ENCODE data around the gene ACIN1.
"Not testable (repeated sequence)": the region's sequence is repeated elsewhere in the genome, so short reads cannot be mapped to it uniquely, and the experiment has no call there.

Gene ACIN1

GRCh38 chr14:23121361-23121771 is 26.4 kb upstream of the ACIN1 start:
- DNase-seq = peak; percentile 12

DNA sequence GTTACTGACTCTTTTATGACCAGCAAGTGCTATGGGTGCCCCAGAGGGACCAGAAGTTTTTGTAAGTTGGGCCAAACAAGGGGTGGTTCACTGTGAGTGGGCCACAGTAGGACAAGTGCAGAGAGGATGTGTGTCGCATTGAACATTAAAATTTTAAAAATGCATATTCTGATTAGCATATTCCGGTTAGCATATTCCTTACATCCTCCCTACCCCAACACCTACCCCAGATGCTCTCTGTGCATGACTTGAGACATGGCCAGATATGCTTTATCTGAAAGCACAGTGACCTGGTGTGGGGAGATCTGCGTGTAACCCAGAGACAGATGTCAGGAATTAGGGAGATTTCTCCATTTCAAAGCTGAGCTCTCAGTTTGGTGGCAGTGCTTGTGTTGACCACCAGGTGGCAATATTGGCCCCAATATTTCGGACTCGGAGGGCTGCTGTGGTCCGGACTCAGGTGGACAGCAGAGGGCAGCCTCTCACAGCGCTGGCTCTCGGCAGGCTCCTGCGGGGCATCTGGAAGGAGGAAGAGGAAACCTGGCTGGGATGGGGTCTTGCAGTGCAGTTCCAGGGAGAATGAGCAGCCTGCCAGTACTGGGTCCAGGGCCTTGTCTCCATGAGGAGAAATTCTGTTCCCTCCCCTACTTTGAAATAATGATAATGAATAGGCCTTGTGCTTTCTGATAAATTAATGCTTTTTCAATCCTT is 25.8 kb upstream of the ACIN1 start:
- peak; percentile 85 for DNase-seq

DNA sequence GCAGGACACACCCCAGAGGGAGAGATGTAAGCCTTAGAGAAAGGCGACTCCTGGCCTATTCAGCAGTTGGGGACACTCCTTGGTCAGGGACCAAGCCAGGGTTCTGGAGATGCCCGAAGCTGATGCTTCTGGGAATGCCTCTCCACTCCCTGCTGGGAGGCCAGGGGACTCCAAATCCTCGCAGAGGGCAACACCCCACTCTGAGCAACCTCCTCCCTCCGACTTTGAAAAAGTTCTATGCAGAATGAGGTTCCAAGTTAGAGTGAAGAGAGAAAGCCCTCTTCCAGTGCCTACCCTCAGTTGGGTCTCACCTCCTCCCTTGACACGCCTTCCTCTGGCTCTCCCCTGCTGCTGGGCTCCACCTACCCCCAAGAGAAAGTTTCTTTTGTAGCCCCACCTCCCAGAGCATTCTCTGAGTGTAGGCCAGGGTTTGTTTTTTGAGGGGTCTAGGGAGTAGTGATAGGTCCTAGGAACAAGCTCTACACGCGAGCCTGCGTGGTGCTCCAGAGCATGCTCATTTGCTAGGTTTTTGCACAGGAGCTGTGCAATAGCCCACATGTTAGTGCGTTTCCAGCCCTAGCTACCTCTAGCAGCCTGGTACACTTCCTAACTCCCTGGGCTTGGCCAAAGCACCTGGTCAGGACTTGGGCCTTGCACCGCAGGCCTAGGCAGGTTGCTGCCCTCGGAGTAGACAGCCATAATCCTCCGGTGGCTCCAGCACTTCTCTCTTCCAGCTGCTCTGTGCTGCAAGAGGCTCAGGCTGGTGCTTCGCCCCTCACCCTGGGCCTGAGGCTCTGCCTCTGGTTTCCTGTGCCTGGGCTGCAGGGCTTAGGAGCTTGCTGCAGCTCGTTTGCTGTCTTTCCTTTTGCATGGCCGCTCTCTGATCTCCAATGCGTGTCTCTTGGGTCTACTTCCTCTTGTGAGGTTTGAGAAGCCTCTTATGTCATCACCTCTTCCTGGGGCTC is 24.7 kb upstream of the ACIN1 start:
- no peak for DNase-seq

DNA sequence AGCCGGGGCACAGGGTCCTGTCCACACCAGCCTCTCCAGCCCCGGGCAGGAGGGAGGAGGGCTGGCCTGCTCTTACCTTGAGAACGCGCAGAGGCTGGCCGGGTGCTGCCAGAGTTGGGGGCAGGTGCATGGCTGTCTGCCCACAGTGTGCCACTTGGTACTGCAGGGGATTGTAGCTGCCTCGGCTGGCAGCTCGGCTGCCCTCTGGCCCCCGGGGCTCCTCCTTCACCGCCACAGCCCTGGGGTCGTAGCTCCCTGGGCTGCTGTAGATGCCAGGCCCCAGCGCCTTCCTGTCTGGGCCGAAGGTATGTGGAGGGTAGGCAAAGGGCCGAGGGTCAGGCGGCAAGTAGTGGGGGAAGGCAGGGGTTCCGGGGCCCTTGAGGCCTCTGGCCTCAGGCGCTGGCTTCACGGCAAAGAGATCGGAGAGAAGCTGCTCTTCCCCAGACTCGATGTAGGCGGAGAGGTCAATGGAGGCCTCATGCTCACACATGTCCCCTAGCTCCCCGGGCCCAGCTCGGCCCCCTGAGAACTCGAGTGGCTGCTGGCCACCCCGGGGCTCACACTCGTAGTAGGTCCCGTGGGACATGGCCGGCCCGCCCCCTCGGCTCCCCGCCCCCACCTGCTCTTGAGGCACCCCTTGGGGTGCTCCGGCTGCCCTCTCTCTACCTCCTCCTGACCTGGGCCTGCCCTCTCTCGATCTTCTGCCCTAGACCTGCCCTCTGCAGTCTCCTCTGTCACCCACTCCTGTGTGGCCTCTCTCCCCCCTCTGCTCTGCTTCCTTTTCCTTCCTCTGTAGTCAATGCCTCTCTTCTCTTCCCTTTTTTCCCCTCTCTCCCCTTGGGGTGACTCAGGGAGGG is 23.8 kb upstream of the ACIN1 start, which contains the start of gene CEBPE:
TSS of gene CEBPE (minus strand) at position 750 of the 857 bp plus-strand sequence. CDS start at position 586, 164 bp downstream.
- DNase-seq = no peak

DNA sequence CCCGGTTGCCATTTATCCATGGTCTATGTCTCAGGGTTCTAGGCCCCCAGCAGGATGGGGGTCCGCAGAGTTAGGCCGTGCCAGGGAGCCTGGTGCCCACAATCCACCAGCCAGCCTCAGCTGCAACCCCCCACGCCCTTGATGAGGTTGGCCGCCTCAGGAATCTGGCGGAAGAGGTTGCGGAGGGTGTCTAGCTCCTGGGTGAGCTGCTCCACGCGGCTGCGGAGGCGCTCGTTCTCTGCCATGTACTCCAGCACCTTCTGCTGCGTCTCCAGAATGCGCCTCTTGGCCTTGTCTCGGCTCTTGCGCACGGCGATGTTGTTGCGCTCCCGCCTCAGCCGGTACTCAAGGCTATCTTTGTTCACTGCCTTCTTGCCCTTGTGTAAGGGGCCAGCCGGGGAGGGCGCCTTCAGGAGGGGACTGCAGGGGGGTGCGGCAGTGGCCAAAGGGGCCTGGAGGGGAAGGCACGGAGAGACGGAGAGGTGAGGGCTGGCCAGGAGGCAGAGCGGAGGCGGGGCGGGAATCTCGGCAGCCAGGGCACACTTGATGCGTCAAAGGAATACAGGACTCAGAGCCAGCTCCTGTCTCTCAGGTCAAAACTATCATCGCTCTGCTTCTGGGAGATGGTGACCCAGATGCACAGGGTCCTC is 22.6 kb upstream of the ACIN1 start:
- DNase-seq = no peak

DNA sequence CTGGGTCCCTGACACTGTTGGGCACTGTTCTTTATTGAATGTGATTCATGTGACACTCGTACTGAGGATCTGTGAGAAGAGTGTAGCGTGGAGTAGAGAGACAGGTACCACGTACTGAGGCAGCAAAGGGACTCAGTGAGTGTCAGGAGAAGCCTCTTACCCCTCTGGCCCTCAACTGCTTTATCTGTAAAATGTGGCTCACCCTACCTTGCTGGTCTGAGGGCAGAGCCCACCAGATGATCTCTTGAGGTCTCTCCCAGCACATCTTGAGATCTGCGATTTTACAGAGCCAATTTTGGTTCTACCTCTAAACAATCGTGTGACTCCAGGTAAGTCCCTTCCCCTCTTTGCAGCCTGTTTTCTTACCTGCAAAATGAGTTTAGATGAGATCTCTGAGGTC is 21.0 kb upstream of the ACIN1 start:
- no peak for DNase-seq

DNA sequence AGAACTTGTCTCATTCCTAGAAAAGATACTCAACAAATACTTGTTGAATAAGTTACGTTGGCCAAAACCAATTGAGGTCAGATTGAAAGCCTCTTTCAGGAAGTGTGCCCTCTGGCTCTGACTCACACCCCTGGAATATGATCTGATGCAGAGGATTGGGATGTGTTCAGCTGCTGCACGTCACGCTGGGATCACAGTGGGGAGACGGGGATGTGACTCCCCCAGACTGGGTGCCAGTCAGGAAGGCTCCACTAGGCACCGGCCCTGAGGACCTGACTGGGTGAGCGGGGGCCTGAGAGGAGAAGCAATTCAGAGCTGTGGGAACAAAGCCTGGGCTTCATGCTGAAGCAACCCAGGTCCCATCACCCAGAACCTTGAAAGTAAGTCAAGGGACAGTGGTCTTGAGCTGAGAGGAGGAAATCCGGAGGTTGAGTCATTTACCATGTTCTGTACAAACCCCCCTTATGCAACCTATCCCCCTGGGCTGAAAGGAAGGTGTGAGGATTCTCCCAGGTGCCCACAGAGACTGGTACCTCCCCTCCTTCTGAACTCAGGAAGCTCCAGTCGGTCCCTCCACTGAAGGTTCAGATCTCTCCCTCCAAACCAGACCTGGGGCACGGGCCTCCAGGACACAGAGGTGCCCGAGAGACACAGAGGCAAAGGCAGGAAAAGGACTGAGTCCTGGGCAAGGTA is 20.2 kb upstream of the ACIN1 start:
- DNase-seq = peak; percentile 95

DNA sequence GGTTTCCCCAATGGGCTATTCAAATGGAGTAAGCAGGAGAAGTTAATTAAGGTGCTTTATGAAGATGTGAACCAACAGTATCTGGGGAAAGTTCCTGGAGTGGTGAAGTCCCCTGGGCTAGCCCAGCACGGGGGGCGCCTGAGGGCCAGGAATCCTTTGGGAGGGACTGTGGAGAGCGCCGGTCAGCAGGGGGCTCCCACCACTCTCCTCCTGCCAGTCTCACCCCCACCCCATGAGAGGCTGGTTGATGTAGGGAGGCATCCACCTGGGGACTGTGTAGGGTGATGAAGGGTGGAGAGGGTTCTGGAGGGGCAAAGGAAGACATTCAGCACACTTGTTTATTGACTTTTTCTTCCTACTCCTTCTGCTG is 19.7 kb upstream of the ACIN1 start:
- no peak for DNase-seq

DNA sequence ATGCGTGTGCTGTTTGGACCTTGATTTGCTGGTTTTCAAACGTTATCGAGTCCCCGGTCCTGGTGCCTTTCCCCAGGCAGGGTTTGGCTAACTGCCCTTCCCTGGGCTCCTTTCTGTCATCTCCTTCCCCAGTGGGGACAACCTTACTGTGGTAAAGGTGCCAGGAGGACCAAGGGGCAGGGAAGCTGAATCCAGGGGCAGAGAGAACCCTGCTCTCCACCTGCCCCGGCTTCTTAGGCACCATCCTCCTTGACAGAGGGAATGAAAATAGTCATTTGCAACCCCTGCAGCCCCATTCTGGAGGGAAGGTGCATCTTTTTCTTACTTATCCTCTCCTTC is 19.2 kb upstream of the ACIN1 start:
- no peak for DNase-seq

GRCh38 chr14:23113431-23114119 is 18.6 kb upstream of the ACIN1 start:
- peak; percentile 38 for DNase-seq

DNA sequence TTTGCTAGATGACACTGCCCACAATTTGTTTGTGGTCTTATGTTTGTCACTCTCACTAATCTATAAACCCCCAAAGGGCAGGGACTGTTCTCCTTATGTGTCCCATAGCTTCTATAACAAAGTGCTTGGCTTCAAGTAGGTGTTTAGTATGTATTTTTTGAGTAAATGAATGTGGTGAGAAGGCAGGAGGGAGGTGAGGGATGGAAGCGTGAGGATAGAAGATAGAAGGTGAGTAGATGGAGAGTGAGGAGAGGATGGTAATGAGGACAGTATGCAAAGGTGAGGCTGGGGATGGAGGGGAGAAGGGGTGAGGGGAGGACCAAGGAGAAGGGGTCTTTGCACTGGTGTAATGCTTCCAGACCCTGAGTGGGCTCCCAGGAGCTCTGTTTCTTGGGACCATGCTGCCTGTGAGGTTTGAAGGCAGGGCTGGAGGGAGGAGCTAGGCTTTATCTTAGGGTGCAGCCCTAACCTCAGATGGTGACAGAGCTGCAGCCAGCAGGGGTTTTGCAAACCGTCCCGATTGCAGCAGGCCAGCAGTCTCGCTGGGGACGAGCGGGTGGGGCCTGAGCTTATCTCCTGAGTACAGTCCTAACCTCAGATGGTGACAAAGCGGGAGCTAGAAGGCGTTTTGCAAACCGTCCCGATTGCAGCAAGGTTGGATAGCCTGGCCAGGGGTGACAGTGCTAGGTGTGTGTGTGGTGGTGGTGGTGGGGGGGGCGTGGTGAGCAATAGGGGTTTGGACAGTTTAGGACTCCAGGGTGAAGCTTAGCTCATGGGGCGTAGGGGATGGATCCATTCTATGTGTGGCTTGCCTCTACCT is 17.6 kb upstream of the ACIN1 start:
- DNase-seq = no peak

GRCh38 chr14:23110579-23111365 is 15.8 kb upstream of the ACIN1 start:
- DNase-seq = no peak

GRCh38 chr14:23109769-23110168 is 14.8 kb upstream of the ACIN1 start:
- no peak for DNase-seq

- DNase-seq = not testable (repeated sequence)
Measured at GRCh38 chr14:23108169-23108568, 13.2 kb upstream of the ACIN1 start.

DNA sequence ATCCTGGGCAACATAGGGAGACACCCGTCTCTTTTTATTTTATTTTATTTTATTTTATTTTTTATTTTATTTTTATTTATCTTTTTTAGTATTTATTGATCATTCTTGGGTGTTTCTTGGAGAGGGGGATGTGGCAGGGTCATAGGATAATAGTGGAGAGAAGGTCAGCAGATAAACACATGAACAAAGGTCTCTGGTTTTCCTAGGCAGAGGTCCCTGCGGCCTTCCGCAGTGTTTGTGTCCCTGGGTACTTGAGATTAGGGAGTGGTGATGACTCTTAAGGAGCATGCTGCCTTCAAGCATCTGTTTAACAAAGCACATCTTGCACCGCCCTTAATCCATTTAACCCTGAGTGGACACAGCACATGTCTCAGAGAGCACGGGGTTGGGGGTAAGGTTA is 12.7 kb upstream of the ACIN1 start:
- DNase-seq = not testable (repeated sequence)

DNA sequence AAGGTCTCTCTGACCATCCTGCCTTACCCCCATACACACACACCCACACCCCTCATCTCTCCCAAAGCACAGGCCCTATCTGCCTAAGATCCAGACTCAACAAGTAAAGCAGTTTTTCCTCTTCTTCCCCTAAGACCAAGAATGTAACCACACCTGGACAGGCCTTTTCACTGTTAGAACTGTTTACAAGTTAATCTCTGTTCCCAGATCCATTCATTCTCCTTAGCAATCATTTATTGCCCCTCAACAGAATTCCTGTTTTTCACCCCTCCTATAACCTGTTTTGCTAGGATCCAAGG is 11.8 kb upstream of the ACIN1 start:
- DNase-seq = no peak

GRCh38 chr14:23105348-23105824 is 10.4 kb upstream of the ACIN1 start:
- DNase-seq = no peak

DNA sequence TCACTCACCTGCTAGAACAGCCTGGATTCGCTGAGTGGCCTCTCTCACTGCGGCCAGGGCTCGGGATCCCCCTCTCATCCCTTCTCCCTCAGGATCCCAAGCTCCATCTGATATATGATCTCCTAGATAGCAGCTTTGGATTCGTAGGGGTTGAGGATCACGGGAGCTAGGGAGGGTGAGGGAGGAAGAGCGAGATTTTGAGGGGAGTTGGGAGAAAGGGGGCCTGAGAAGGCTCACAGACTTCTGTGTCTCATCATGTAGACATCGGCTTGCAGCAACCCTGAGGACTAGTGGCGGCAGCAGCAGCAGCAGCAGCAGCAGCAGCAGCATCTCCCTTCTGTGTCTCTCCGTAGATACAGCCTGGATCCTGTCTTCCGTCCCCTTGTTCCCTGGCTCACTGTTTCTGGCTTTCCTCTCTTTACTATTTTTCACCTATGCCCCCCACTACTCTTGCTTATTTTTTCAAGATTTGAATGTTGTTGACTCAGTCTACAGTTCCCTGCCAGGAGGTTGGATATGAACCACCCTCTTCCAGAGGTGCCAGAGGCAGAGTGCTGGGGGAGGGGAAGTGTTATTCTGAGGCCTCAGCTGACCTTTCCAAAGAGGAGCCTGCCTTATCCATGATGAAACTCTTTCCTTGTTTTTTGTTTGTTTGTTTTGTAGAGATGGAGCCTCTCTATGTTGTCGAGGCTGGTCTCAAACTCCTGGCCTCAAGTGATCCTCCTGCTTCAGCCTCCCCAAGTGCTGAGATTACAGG is 9.8 kb upstream of the ACIN1 start, which contains the start of gene CIROP:
TSS of gene CIROP (minus strand) at position 399 of the 757 bp plus-strand sequence. CDS start at position 330, 69 bp downstream.
- no peak for DNase-seq
